ENCODE measurements around the gene HOXB5. TPM values are rescaled to one million over a fixed set of nuclear protein-coding genes. Genes with fewer than 3 reads are reported as not detected.

The HOXB5 gene
- total and polyA plus RNA-seq, 10 of the 15 experiments (the other 5 are each of a cell fraction or from before 2014, with no cell fraction given), result not detected

GRCh38 chr17:48547808-48548522 lies 45.6 kb downstream of the HOXB5 start:
- DNase-seq (ENCODE audit: low read depth, low spot score), result no peak
- in situ Hi-C loops (cut with MboI) (no loop called here), intact Hi-C loops (cut with micrococcal nuclease; ENCODE audit: unreplicated experiment) (no loop called here)
- WGBS (ENCODE audit: insufficient coverage, insufficient replicate concordance, low lambda C conversion rate, missing lambda C conversion rate), result 58% methylated on average over 24 of the region's 24 CpGs
- Histone ChIP-seq H3K79me2 (ENCODE audit: control insufficient read depth, insufficient read depth, low read length) (peaks cover 2% of the 10 kb centered on the region), H3K9ac (ENCODE audit: control insufficient read depth, insufficient read depth, low read length) (no peak overlapping the region), H3K4me3 (no peak overlapping the region), H3K9me3 (replicated peaks; ENCODE audit: control insufficient read depth, insufficient read depth, low read length) (no peaks in the 10 kb centered on the region), H3K27ac (ENCODE audit: control insufficient read depth, insufficient read depth) (no peak overlapping the region), H4K20me1 (ENCODE audit: control insufficient read depth, insufficient read depth) (no peaks in the 10 kb centered on the region), H3K36me3 (ENCODE audit: control insufficient read depth in 2 of 2, insufficient read depth in 2 of 2, low read length in 1 of 2) (peaks cover 0 to 6% of the 10 kb centered on the region in 2 experiments; a peak in 2 of 4 replicates), H2AFZ (ENCODE audit: control insufficient read depth, low read depth, low read length) (no peak overlapping the region), H3K4me2 (ENCODE audit: control insufficient read depth, insufficient read depth) (no peak overlapping the region), H3K27me3 (replicated peaks in 1 of 2; ENCODE audit: control insufficient read depth in 2 of 2, insufficient read depth in 2 of 2, low read length in 1 of 2) (no peaks in the 10 kb centered on the region), H3K4me1 (ENCODE audit: control insufficient read depth, insufficient read depth, low read length) (peaks cover 7% of the 10 kb centered on the region)
- TF ChIP-seq YBX1 (IDR thresholded peaks at IDR 0.05) (no peak), SIX5 (IDR thresholded peaks at IDR 0.05; ENCODE audit: low read depth, low read length, severe bottlenecking) (no peak), EED (IDR thresholded peaks at IDR 0.05; ENCODE audit: low read depth) (no peak), CBX3 (IDR thresholded peaks at IDR 0.05; ENCODE audit: borderline replicate concordance, low read depth) (no peak), MYB (IDR thresholded peaks at IDR 0.05; ENCODE audit: borderline replicate concordance, low read depth, low read length) (no peak), CBFB (IDR thresholded peaks at IDR 0.05; ENCODE audit: low read depth) (no peak), POU2F2 (IDR thresholded peaks at IDR 0.05; ENCODE audit: borderline replicate concordance, low read depth, low read length) (no peak), RAD51 (IDR thresholded peaks at IDR 0.05) (peak; percentile 80; the same call in 1 of the 2 replicates), USF1 (IDR thresholded peaks at IDR 0.05; ENCODE audit: borderline replicate concordance, extremely low read length, insufficient read depth, low read depth, low read length) (peak; percentile 8), SREBF1 (IDR thresholded peaks at IDR 0.05; ENCODE audit: low read length) (no peak), POLR2AphosphoS2 (IDR thresholded peaks at IDR 0.05; ENCODE audit: low read depth, low read length) (no peak), ESRRA (IDR thresholded peaks at IDR 0.05; ENCODE audit: low read length) (no peak), ATF3 (IDR thresholded peaks at IDR 0.05; ENCODE audit: borderline replicate concordance, extremely low read depth, low read depth, low read length) (peak; percentile 11; the same call in 1 of the 2 replicates)
- no TSS peak for BruUV-seq (replicated peaks)
- SMC1A ChIA-PET (ENCODE audit: uncharacterized antibody, unreplicated experiment), result interaction anchor here (1.0 to 1.8 kb wide), 3 partner anchors 30 to 196 kb away, joined by 3 to 5 read pairs (median 3); no protein-coding TSS in a partner anchor
- FAIRE-seq, result no peak
- no peak for ATAC-seq
- POLR2A ChIA-PET, result interaction anchor here (0.6 to 1.7 kb wide), 3 partner anchors 9 to 363 kb away, joined by 3 to 8 read pairs (median 5); no protein-coding TSS in a partner anchor
- RAD21 ChIA-PET (ENCODE audit: unreplicated experiment), result interaction anchor here (1.3 to 1.4 kb wide), 2 partner anchors 27 to 55 kb away, joined by 3 to 4 read pairs; no protein-coding TSS in a partner anchor
- CTCF ChIA-PET, result interaction anchor here (0.7 to 1.1 kb wide), 3 partner anchors 45 to 288 kb away, joined by 3 to 4 read pairs (median 3); no protein-coding TSS in a partner anchor

Data from GM12878 (cell line).